Hepatocyte (in vitro differentiated cells): ENCODE data around the gene NDUFS5.

Source experiments
- CTCF ChIP-seq: fragments of 200-600 bp; sonication (generic); IDR thresholded peaks from 2 replicates; pipeline ENCODE4 v1.5.1; 2016; ENCODE audit warnings: antibody characterized with exemption, mild to moderate bottlenecking; ENCODE audit not compliant: poor library complexity
- EZH2 ChIP-seq: fragments of 200-600 bp; sonication (generic); IDR thresholded peaks from 2 replicates; pipeline ENCODE4 v1.6.1; 2016; ENCODE audit warnings: antibody characterized with exemption, mild to moderate bottlenecking, borderline replicate concordance
- EZH2phosphoT487 ChIP-seq: fragments of 200-600 bp; sonication (generic); IDR thresholded peaks from one replicate; pipeline ENCODE4 v1.6.1; 2018; ENCODE audit warnings: antibody characterized with exemption, mild to moderate bottlenecking, low read depth, moderate library complexity; ENCODE audit not compliant: unreplicated experiment, severe bottlenecking

DNA sequence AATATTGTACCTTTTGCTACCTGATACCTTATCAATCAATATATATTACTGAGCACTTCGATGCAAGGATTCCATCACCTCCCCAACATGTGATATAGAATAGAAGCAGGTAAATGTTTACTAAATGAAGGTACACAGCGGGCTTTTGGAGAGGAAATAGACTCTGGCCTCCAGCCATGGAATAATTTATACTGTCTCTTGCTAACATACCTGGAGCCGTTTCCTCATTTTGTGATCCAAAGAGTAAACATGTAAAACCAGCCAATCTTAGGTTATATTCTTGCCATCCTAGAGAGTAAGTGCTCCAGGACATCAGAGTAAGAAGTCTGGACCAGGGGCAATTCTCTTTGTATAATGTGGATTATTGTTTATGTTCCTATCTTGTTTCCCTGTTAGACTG lies 39.4 kb downstream of the NDUFS5 start:
- TF ChIP-seq EZH2phosphoT487 (no peak), CTCF (no peak), EZH2 (no peak)
